GM23338 (cell line): Measurements from ENCODE around the gene CXCL8. TPM values are rescaled to one million over a fixed set of nuclear protein-coding genes. Genes with fewer than 3 reads are reported as not detected.

Source experiments
- ATAC-seq: fragments of 200-7000 bp; cut with Tn5 transposase; 3 replicates; pipeline ENCODE4 v1.9.1; 2020
- DNase-seq: peaks from one replicate; pipeline ENCODE4 v3.0.0-alpha.2; 2015; ENCODE audit warnings: low spot score
- H2AFZ ChIP-seq: fragments of 200-600 bp; sonication (generic); 2 replicates; pipeline ENCODE4 v1.8.0; 2016; ENCODE audit warnings: antibody characterized with exemption, mild to moderate bottlenecking, moderate library complexity
- H3F3A ChIP-seq: fragments of 200-600 bp; sonication (generic); replicated peaks from 2 replicates; pipeline ENCODE4 v1.8.0; 2017; ENCODE audit warnings: antibody characterized with exemption, mixed run types, low read depth
- H3K27ac ChIP-seq: fragments of 200-600 bp; sonication (generic); 2 replicates; pipeline ENCODE4 v1.6.1; 2016; ENCODE audit warnings: low read depth
- H3K27me3 ChIP-seq: fragments of 200-600 bp; sonication (generic); 2 replicates; pipeline ENCODE4 v1.8.0; 2016; ENCODE audit warnings: mild to moderate bottlenecking, mixed run types, moderate library complexity; ENCODE audit not compliant: insufficient read depth
- H3K36me3 ChIP-seq: fragments of 200-600 bp; sonication (generic); 2 replicates; pipeline ENCODE4 v1.8.0; 2016; ENCODE audit warnings: mild to moderate bottlenecking; ENCODE audit not compliant: insufficient read depth
- H3K4me1 ChIP-seq: fragments of 200-600 bp; sonication (generic); 2 replicates; pipeline ENCODE4 v1.8.0; 2016; ENCODE audit warnings: mild to moderate bottlenecking, moderate library complexity; ENCODE audit not compliant: insufficient read depth
- H3K4me2 ChIP-seq: fragments of 200-600 bp; sonication (generic); 2 replicates; pipeline ENCODE4 v1.7.1; 2017; ENCODE audit warnings: mixed run types
- H3K4me3 ChIP-seq: fragments of 200-600 bp; sonication (generic); 2 replicates; pipeline ENCODE4 v1.6.1; 2016; ENCODE audit warnings: mixed run types
- H3K79me2 ChIP-seq: fragments of 200-600 bp; sonication (generic); replicated peaks from 2 replicates; pipeline ENCODE4 v1.8.0; 2017; ENCODE audit warnings: mild to moderate bottlenecking; ENCODE audit not compliant: insufficient read depth
- H3K9me2 ChIP-seq: fragments of 200-600 bp; sonication (generic); 2 replicates; pipeline ENCODE4 v1.8.0; 2017; ENCODE audit not compliant: insufficient read depth
- H4K20me1 ChIP-seq: fragments of 200-600 bp; sonication (generic); replicated peaks from 2 replicates; pipeline ENCODE4 v1.8.0; 2017; ENCODE audit warnings: mild to moderate bottlenecking; ENCODE audit not compliant: insufficient read depth
- H3K27ac Mint-ChIP-seq: 2 replicates; pipeline ENCODE4 v1.8.0; 2020; ENCODE audit warnings: inconsistent platforms, mild to moderate bottlenecking, moderate library complexity, mixed read lengths
- H3K27me3 Mint-ChIP-seq: 3 replicates; pipeline ENCODE4 v1.8.0; 2022; ENCODE audit warnings: low read depth, mild to moderate bottlenecking, moderate library complexity, mixed read lengths, inconsistent platforms; ENCODE audit not compliant: insufficient read depth, poor library complexity
- H3K36me3 Mint-ChIP-seq: 3 replicates; pipeline ENCODE4 v1.8.0; 2021; ENCODE audit warnings: low read depth, mild to moderate bottlenecking, inconsistent platforms, moderate library complexity, mixed read lengths
- H3K4me1 Mint-ChIP-seq: 3 replicates; pipeline ENCODE4 v1.8.0; 2020; ENCODE audit warnings: mild to moderate bottlenecking, inconsistent platforms, mixed read lengths
- H3K4me3 Mint-ChIP-seq: 3 replicates; pipeline ENCODE4 v1.8.0; 2021; ENCODE audit warnings: moderate library complexity, mild to moderate bottlenecking, inconsistent platforms, mixed read lengths
- H3K9me3 Mint-ChIP-seq: 3 replicates; pipeline ENCODE4 v1.8.0; 2020; ENCODE audit warnings: moderate library complexity, mild to moderate bottlenecking, inconsistent platforms, mixed read lengths
- CTCF ChIP-seq, 2 experiments: fragments of 200-600 bp in 1 of 2; sonication (generic) in 1 of 2; conservative IDR thresholded peaks; 2 replicates each; pipeline versions ENCODE4 v1.5.1 to v1.6.1; 2016 to 2017; ENCODE audit warnings: antibody characterized with exemption in 2 of 2, low read depth in 2 of 2, mild to moderate bottlenecking in 2 of 2, moderate library complexity in 1 of 2
- ETS1 ChIP-seq: IDR thresholded peaks from 2 replicates; pipeline ENCODE4 v1.6.1; 2016; ENCODE audit warnings: antibody characterized with exemption
- EZH2 ChIP-seq: fragments of 200-600 bp; sonication (generic); IDR thresholded peaks from one replicate; pipeline ENCODE4 v1.8.0; 2017; ENCODE audit warnings: antibody characterized with exemption, mild to moderate bottlenecking, low read depth; ENCODE audit not compliant: unreplicated experiment
- EZH2phosphoT487 ChIP-seq: fragments of 200-600 bp; sonication (generic); IDR thresholded peaks from one replicate; pipeline ENCODE4 v1.8.1; 2018; ENCODE audit warnings: antibody characterized with exemption; ENCODE audit not compliant: unreplicated experiment
- NANOG ChIP-seq: IDR thresholded peaks from 2 replicates; pipeline ENCODE4 v1.6.1; 2016; ENCODE audit warnings: antibody characterized with exemption, borderline replicate concordance
- POLR2AphosphoS5 ChIP-seq: IDR thresholded peaks from 2 replicates; pipeline ENCODE4 v1.6.1; 2016; ENCODE audit warnings: antibody characterized with exemption, low read depth
- STAT1 ChIP-seq: IDR thresholded peaks from one replicate; pipeline ENCODE4 v1.6.1; 2016; ENCODE audit warnings: antibody characterized with exemption; ENCODE audit not compliant: unreplicated experiment
- ZNF114 ChIP-seq: fragments of 250-450 bp; sonication (Bioruptor Pico); IDR thresholded peaks from 2 replicates; pipeline ENCODE4 v1.5.0; 2020; ENCODE audit warnings: mild to moderate bottlenecking, moderate library complexity
- ZNF331 ChIP-seq: fragments of 250-450 bp; sonication (Bioruptor Pico); IDR thresholded peaks from 2 replicates; pipeline ENCODE4 v1.5.0; 2020; ENCODE audit warnings: low read depth, mild to moderate bottlenecking, moderate library complexity
- ZNF462 ChIP-seq: fragments of 250-450 bp; sonication (Bioruptor Pico); IDR thresholded peaks from 2 replicates; pipeline ENCODE4 v1.5.0; 2020; ENCODE audit warnings: mild to moderate bottlenecking, moderate library complexity
- polyA plus RNA-seq: library from polyadenylated mRNA; unstranded; fragments of >200 nt; fragmentation: Nextera tagmentation; extraction: Ambion mirVana; gene quantifications from 2 replicates; pipeline ENCODE4 v1.2.1, GENCODE V29; 2016
- total RNA-seq: library from RNA; depleted of rRNA; stranded (reverse); fragments of >200 nt; shearing (Covaris generic); gene quantifications from 2 replicates; pipeline ENCODE4 v1.2.3, GENCODE V29; 2014

CXCL8 gene
- total and polyA plus RNA-seq, 2 experiments from 2014 or later = 0.11 TPM; not detected in 1

- no peaks in the 10 kb centered on the region for H3K27me3 ChIP-seq
- Mint-ChIP-seq H3K27ac (no peak overlapping the region), H3K27me3 (no peaks in the 10 kb centered on the region), H3K4me3 (no peak overlapping the region), H3K36me3 (no peaks in the 10 kb centered on the region), H3K9me3 (no peaks in the 10 kb centered on the region; the same call in 2 of the 3 replicates), H3K4me1 (no peaks in the 10 kb centered on the region; the same call in 2 of the 3 replicates)
- H3F3A ChIP-seq = no peaks in the 10 kb centered on the region
- no peaks in the 10 kb centered on the region for H3K36me3 ChIP-seq
- no peak overlapping the region for H3K27ac ChIP-seq
- ATAC-seq (no peak), DNase-seq (no peak)
- no peaks in the 10 kb centered on the region for H3K4me1 ChIP-seq
- no peak overlapping the region for H3K4me3 ChIP-seq
- no peaks in the 10 kb centered on the region for H4K20me1 ChIP-seq
- H3K4me2 ChIP-seq = no peak overlapping the region
- peak overlapping the region; percentile 73; the same call in 1 of the 2 replicates for H2AFZ ChIP-seq
- H3K79me2 ChIP-seq = no peaks in the 10 kb centered on the region
- TF ChIP-seq EZH2 = no peak
- TF ChIP-seq ETS1 = no peak
- TF ChIP-seq NANOG = no peak
- TF ChIP-seq ZNF462 (CRISPR knock-in tag) = no peak
- no peak for TF ChIP-seq STAT1
- TF ChIP-seq CTCF (conservative IDR thresholded peaks at IDR 0.05; ENCODE audit: low read depth in 2 of 2) = no peak
- TF ChIP-seq EZH2phosphoT487 = no peak
- TF ChIP-seq ZNF331 (CRISPR knock-in tag) = no peak
- no peak for TF ChIP-seq ZNF114 (CRISPR knock-in tag)
- no peak for TF ChIP-seq POLR2AphosphoS5
- peaks cover 17% of the 10 kb centered on the region; the same call in 1 of the 2 replicates for H3K9me2 ChIP-seq
These were observed 46.6 kb upstream of the CXCL8 start for GRCh38 chr4:73693811-73694210.
